GM19238 (cell line): ENCODE results near the gene TRIM41.
"Not testable (repeated sequence)": the region's sequence is repeated elsewhere in the genome, so short reads cannot be mapped to it uniquely, and the experiment has no call there.

Source experiments
- DNase-seq: peaks from one replicate; pipeline ENCODE4 v3.0.0; 2011; ENCODE audit warnings: low spot score; ENCODE audit not compliant: insufficient read length

TRIM41 gene

GRCh38 chr5:181210148-181210547 is 12.9 kb upstream of the TRIM41 start:
- not testable (repeated sequence) for DNase-seq

- DNase-seq, result not testable (repeated sequence)
These were observed 12.4 kb upstream of the TRIM41 start for GRCh38 chr5:181210698-181211097.

DNA sequence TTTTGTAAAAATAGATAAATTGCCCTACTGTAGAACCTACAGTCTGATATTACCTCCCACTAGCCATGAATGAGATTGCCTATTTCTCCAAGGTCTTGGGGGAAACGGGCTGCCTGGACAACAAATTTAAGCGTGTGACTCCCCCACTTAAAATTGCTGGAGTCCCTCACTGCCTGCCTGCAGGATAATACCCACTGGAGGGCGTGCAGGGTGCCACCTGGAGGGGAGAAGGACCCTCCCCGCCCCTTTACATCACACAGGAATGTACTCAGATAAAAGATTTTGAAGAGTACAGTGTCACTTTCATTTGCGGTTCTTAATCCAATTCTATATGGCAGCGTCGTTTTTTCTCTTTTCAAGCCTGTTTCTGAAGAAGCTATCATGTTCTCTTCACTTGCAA is 11.9 kb upstream of the TRIM41 start:
- no peak for DNase-seq

GRCh38 chr5:181212080-181212479 is 11.0 kb upstream of the TRIM41 start:
- no peak for DNase-seq

- no peak for DNase-seq
These were observed 10.1 kb upstream of the TRIM41 start for GRCh38 chr5:181212934-181213333.

DNA sequence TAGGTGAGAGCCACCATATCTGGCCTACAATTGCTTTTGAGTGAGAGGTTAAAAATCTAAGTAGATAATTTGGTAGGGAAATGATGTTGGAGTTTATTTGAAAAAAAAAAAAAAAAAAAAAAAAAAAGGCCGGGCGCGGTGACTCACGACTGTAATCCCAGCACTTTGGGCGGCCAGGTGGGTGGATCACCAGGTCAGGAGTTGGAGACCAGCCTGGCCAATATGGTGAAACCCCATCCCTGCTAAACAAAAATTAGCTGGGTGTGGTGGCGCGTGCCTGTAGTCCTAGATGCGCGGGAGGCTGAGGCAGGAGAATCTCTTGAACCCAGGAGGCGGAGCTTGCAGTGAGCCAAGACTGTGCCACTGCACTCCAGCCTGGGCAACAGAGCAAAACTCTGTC is 8.8 kb upstream of the TRIM41 start:
- not testable (repeated sequence) for DNase-seq

- no peak for DNase-seq
These were observed 6.8 kb upstream of the TRIM41 start for GRCh38 chr5:181215997-181216989.

DNA sequence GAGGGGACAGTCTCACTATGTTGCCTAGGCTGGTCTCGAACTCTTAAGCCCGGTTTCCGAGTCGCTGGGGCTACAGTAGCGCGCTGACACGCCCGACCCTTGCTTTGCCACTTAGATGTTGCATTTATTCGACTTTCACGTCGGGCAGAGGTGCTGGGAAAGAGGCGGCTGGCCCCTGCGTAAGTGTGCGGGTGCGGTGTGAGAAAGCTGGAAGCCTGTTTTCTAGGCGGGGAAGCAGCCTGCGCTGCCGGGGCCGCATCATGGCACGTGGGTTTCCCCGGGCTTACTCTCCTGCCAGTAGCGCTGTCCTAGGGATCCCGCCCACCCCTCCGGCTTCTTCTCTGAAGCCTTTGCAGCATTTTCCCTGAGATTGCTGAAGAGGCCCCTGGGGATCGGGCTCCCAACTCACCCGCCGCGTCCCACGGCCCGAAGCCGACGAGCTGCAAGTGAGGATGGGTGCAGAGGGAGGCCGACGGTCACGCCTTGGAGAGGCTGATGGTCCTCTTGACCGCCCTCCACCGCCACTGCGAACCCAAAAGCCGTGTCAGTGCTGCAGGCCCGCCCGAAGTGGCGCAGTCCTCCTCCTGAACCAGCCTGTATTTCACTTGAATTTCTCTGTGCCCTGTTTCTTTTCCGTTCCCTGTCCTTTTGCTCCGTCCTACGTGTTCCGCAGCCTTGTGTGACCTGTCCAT is 5.8 kb upstream of the TRIM41 start:
- DNase-seq, result no peak

DNA sequence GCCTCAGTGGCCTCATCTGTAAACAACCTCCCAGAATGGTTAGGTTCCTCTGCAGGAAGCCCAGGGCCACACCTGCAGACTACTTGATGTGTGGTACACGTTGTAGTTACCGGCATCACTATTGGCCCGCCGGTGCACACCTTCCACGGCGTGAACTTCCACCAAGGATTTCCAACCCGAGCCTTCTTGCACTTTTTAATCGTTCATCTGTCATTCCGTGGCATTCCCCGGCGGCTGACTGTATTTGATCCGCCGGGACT is 5.3 kb upstream of the TRIM41 start:
- DNase-seq, result no peak

- DNase-seq, result no peak
These were observed 4.3 kb upstream of the TRIM41 start for GRCh38 chr5:181218795-181219124.

DNA sequence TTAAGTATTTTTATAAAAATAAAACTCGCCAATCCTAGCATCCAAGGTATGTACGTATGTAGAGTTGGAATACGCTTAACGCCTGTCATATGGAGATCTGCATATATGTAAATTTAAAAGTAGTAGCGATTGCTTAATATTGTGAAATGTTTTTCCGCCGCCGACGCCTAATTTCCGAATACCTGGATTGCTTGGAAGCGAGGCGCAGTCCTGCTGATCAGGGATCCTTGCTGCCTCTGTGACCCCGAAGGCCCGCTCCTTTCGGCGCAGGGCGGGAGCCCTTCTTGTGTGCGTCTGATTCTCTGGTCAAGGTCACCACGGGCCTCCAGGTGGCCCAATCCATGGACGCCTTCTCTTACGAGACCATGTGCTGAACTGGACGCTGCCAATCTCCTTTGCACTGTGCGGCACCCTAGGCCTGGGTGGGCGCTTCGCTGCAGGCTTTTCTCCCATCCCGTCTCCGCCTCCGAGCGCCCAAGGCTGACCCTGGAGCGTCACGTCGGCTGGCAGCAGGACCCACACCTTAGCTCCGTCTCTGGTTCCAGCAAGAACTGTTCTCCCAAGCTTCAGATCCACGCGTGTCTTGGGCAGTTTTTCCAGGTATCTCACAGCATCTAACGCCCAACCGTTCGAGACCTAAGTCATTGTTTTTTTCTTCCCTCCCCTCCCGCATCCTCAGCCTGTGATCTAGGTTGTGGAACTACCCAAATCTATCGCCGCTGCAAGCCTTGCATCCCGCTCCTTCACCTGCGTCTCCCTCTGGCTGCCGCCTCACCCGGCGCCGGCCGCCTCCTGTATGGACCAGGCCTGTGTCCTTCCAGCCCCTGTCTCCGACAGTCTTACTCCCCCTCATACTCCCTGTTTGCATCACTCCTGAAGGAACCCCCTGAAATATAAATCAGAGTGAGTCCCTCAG is 3.6 kb upstream of the TRIM41 start:
- DNase-seq, result no peak

DNA sequence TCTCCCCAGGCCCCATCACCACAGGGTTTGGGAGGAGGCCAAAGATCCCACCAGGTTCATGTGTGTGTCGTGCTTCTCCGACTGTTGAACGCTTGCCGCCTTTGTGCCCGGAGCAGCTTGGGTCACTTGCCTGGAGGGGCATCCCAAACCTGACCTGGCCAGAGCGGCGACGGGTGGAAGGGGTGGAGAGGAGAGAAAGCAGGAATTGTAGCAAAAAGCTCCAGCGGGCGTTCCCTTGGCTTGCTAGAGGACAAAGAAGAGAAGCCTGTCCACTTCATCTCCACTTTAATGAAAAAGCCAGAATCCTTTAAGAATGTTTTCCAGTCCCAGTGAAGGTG is 2.9 kb upstream of the TRIM41 start:
- no peak for DNase-seq

DNA sequence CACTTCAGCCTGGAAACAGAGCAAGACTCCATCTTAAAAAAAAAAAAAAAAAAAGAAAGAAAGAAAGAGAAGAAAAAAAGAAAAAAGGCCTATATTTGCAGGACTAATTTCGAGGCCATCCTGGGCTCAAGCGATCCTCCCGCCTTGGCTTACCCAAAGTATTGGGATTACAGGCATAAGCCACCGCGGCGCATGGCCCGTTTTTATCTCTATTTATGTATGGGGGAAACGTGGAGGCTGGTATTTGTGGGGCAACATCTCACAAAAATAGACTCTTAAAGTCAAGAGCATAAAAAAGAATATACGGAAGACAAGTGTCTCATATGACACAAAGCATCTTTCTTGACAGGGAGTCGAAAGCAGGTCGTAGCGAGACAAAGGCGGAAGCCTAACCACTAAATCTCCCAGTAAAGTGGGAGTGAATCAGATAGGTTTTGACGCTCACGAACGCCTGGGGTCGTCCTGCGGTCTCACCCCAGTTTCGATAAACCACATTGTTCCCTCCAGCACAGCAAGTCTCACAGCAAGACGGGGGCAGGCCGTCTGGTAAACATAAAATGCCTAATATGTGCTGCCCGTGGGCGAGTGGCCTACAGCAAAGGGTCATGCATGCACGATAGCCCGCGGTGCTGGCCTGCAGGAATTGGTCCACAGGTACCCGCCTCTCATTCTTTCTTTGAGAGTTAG is 1.8 kb upstream of the TRIM41 start:
- DNase-seq, result no peak

- DNase-seq, result no peak
These were observed 1.1 kb upstream of the TRIM41 start for GRCh38 chr5:181221792-181222629.

- no peak for DNase-seq
These were observed 437 bp upstream of the TRIM41 start for GRCh38 chr5:181222630-181223057.

- no peak for DNase-seq
These were observed 778 bp downstream of the TRIM41 start for GRCh38 chr5:181223729-181224389.

DNA sequence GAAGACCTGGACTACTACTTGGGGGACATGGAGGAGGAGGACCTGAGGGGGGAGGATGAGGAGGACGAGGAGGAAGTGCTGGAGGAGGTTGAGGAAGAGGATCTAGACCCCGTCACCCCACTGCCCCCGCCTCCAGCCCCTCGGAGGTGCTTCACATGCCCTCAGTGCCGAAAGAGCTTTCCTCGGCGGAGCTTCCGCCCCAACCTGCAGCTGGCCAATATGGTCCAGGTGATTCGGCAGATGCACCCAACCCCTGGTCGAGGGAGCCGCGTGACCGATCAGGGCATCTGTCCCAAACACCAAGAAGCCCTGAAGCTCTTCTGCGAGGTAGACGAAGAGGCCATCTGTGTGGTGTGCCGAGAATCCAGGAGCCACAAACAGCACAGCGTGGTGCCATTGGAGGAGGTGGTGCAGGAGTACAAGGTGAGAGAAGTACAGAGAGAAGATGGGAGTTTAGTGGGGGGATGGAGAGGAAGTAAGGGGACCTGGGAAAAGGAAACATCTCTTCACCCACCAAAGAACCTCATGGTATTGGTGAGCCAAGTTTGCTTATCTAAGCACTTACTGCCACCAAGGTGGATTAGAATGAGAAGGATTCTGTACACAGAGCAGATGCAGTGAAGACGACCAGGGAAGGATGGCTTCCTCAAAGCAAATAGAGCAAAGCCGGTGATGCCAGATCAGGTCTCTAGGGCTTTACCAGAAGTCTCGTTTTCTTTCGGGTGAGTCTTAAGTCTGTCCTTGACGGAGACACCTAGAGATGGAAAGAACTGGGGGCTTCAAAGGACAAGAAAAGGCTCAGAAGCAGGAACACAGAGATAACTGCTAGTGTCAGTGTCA is 1.5 kb downstream of the TRIM41 start:
- DNase-seq, result no peak

- no peak for DNase-seq
These were observed 6.9 kb downstream of the TRIM41 start for GRCh38 chr5:181229996-181230395.

GRCh38 chr5:181230551-181230950 is 7.5 kb downstream of the TRIM41 start:
- no peak for DNase-seq
